G401.6 (cell line): Measurements from ENCODE around the gene LTO1.
A peak's percentile ranks its signal among the peaks of the same experiment; 100 is the strongest.

Experiments
- FAIRE-seq: peaks from 2 replicates; lab custom pipeline; 2012; peaks lifted over from hg19 to GRCh38; lab: Jason Lieb, UNC

The LTO1 gene

GRCh38 chr11:69644962-69645675, 30.0 kb downstream of the LTO1 start:
- no peak for FAIRE-seq

GRCh38 chr11:69644071-69644961, 30.8 kb downstream of the LTO1 start:
- no peak for FAIRE-seq

GRCh38 chr11:69643646-69644045, 31.5 kb downstream of the LTO1 start:
- FAIRE-seq, result no peak

- no peak for FAIRE-seq
Measured at GRCh38 chr11:69642913-69643632, 32.1 kb downstream of the LTO1 start.

GRCh38 chr11:69642549-69642912, 32.6 kb downstream of the LTO1 start:
- no peak for FAIRE-seq

- FAIRE-seq, result no peak
Measured at GRCh38 chr11:69641681-69642548, 33.2 kb downstream of the LTO1 start.

GRCh38 chr11:69640995-69641581, 34.1 kb downstream of the LTO1 start, which contains the start of gene CCND1:
TSS of gene CCND1 (plus strand) at chr11:69641156. CDS start at chr11:69641314, 158 bp downstream.
- FAIRE-seq, result no peak

- no peak for FAIRE-seq
Measured at GRCh38 chr11:69640260-69640994, 34.7 kb downstream of the LTO1 start.

- peak; percentile 84 for FAIRE-seq
Measured at GRCh38 chr11:69639831-69640230, 35.3 kb downstream of the LTO1 start.

- FAIRE-seq, result peak; percentile 97
Measured at GRCh38 chr11:69638941-69639681, 36.0 kb downstream of the LTO1 start.

- no peak for FAIRE-seq
Measured at GRCh38 chr11:69637941-69638871, 36.9 kb downstream of the LTO1 start.

- no peak for FAIRE-seq
Measured at GRCh38 chr11:69637198-69637940, 37.8 kb downstream of the LTO1 start.

GRCh38 chr11:69636512-69637197, 38.5 kb downstream of the LTO1 start:
- FAIRE-seq, result no peak

GRCh38 chr11:69635804-69636511, 39.2 kb downstream of the LTO1 start:
- no peak for FAIRE-seq

- FAIRE-seq, result no peak
Measured at GRCh38 chr11:69635195-69635594, 40.0 kb downstream of the LTO1 start.

- FAIRE-seq, result no peak
Measured at GRCh38 chr11:69634590-69634989, 40.6 kb downstream of the LTO1 start.

GRCh38 chr11:69634069-69634468, 41.1 kb downstream of the LTO1 start:
- no peak for FAIRE-seq
